Ammon's horn (tissue), 1 donor: ENCODE data around the gene HELZ.

Experiments used
- DNase-seq: peaks from one replicate; pipeline ENCODE4 v3.0.0-alpha.2; 2016; ENCODE audit warnings: low spot score

HELZ gene

GRCh38 chr17:67194134-67194533, 50.9 kb downstream of the HELZ start:
- DNase-seq, result no peak

- DNase-seq, result no peak
Measured at GRCh38 chr17:67187927-67188326, 57.1 kb downstream of the HELZ start.

GRCh38 chr17:67186782-67187181, 58.2 kb downstream of the HELZ start:
- DNase-seq, result no peak

GRCh38 chr17:67183531-67183930, 61.5 kb downstream of the HELZ start:
- DNase-seq, result no peak

DNA sequence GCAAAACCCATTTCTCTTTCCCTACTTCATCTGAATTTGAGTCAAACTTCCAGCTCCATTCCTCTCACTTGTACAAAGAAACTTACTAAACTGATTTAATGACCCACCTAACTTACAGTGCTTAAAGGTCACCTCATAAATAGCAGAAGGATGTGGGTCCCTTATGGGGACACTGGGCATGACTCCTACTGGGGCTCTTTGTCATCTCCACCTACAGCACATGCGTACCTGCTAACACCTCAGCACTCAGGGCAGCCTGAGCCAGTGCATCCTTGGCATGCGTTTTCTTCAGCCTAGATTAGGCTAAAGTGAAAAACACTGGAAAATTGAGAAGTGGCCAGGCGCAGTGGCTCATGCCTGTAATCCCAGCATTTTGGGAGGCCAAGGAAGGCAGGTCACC, 63.2 kb downstream of the HELZ start:
- DNase-seq, result no peak

GRCh38 chr17:67180275-67180674, 64.7 kb downstream of the HELZ start:
- no peak for DNase-seq

DNA sequence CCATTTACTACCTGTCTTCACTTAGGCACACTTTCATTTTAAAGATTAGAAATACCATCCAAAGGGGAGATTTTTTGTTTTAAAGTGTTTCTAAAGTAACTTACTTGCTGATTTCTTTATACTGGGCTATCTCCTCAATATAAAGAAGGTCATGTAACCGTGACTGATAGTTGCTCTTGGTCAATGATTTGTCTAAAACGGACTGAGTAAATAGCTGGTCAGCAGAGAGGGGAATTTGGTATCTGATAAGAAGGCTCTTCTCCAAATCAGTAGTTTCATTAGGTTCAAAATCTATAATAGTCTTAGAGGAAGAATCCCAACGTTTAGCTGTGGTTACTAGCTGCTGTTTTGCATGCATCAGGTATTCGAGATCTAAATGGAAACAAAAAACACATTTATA, 66.4 kb downstream of the HELZ start:
- no peak for DNase-seq

GRCh38 chr17:67177732-67178131, 67.3 kb downstream of the HELZ start:
- no peak for DNase-seq

GRCh38 chr17:67174190-67174589, 70.8 kb downstream of the HELZ start:
- no peak for DNase-seq

DNA sequence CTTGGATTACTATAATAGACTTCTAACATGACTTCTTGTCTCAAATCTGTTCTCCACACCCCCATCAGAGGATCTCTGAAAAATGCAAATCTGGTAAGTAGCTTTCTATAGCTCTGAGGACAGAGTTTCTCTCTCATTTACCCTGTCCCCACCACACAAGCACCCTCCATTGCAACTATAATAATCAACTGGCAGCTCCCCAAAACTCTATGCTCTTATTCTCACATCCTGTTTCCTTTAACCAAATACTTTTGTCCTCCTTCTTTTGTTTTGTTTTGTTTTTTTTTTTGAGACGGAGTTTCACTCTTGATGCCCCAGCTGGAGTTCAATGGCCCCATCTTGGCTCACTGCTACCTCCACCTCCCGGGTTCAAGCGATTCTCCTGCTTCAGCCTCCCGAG, 73.4 kb downstream of the HELZ start:
- DNase-seq, result no peak

GRCh38 chr17:67168496-67168895, 76.5 kb downstream of the HELZ start:
- DNase-seq, result no peak

- peak; percentile 43 for DNase-seq
Measured at GRCh38 chr17:67165201-67165600, 79.8 kb downstream of the HELZ start.

DNA sequence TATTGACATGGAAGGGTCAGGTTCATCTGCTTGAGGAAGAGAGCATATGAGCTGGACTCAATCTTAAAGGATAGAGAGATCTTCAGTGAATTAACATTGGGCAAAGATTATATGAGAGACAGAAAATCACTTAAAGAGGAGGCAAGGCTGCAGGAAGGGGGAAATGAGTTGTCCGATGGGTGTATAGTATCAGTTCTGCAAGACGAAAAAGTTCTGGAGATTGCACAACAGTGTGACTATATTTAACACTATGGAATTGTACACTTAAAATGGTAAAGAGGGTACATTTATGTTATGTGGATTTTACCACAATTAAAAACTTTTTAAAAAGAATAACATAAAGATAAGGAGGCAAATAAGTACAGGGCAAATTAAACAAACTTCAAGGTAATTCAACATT, 80.7 kb downstream of the HELZ start:
- no peak for DNase-seq

DNA sequence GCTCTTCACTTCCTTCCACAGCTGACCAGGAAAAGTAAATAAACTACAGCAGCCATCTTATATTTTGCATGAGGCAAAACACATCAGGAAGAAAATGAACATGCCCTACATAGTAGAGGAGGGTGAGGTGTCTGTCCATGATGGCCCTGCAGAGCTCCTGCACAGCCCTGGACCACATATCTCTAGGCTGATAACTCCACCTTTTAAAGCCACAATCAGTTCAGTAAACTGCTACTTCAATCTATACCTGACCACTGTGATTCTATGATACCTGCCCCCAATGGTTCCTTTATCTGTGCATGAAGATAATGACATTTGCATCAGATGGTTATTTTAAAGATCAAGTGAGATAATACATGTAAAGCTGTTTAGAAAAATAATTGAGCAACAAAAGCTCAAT, 82.2 kb downstream of the HELZ start:
- no peak for DNase-seq

GRCh38 chr17:67161573-67161972, 83.4 kb downstream of the HELZ start:
- no peak for DNase-seq

GRCh38 chr17:67160791-67161190, 84.2 kb downstream of the HELZ start:
- DNase-seq, result no peak

- peak; percentile 60 for DNase-seq
Measured at GRCh38 chr17:67157732-67158639, 87.0 kb downstream of the HELZ start.

DNA sequence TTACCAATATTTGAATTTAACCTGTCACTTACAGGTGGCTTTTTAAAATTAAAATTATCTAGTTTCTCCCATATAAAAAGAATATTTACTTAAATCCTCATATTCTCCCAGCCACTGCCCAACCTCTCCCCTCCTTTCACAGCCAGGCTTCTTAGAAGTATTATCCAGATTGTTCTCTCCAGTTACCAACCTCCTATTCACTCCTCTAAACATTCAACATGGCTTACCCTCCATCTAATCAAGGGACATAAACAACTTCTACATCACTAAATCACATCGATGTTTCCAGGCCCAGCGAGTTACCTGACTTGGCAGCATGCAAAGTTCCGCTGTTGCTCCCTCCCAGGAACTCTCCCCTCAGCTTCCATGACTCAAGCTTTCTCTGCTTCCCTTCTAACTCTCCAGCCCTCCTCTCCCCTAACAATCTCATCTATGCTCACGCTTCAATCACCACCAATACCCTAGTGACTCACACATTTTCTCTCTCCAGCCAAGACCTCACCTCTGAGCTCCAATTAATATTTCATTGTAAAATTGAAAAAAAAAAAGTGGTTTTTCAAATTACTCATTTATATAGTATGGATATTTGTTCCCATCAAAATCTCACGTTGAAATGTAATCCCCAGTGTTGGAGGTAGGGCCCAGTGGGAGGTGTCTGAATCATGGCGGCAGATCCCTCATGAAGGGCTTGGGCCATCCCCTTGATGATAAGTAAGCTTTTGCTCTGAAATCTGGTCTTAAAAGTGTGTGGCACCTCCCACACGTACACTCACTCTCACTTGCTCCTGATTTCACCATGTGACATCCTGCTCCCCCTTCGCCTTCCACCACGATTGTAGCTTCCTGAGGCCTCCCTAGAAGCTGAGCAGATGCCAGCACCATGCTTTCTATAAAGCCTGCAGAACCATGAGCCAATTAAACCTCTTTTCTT, 88.5 kb downstream of the HELZ start:
- DNase-seq, result no peak

GRCh38 chr17:67152824-67153223, 92.2 kb downstream of the HELZ start:
- no peak for DNase-seq

DNA sequence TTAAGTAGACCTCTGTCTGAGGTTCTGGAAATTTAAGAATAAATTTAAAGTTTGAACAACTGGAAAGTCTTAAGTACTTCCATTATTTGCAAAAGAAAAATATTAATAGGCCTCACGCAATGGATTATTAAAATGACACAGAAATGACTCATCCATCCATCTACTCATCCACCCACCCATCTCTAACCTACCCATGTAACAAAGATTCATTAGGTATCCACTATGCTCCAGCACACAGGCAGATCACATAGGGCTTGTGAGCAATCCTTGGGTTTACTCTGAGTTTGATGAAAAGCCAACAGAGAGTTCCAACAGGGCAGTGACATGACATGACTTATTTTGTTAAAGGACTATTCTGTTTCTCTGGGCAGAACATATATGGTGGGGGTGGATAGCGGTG, 93.3 kb downstream of the HELZ start:
- DNase-seq, result no peak

GRCh38 chr17:67150826-67151225, 94.2 kb downstream of the HELZ start:
- DNase-seq, result no peak

- no peak for DNase-seq
Measured at GRCh38 chr17:67148352-67148751, 96.6 kb downstream of the HELZ start.
